MCF 10A (cell line): ENCODE measurements around the gene G3BP2. TPM values are rescaled to one million over a fixed set of nuclear protein-coding genes. Genes with fewer than 3 reads are reported as not detected.

Source experiments
- BruUV-seq: library from RNA; stranded (reverse); fragments of 400-500 nt; replicated peaks from 2 replicates; lab custom pipeline; 2021; lab: Mats Ljungman, UMichigan
- CTCF ChIA-PET: fragments of 300-600 bp; sonication (Branson Sonifier 250); formaldehyde crosslinking; extraction: SDS; loops from one replicate; lab custom pipeline; 2021; ENCODE audit warnings: antibody characterized with exemption, inconsistent platforms; lab: Yijun Ruan, JAX
- POLR2A ChIA-PET: fragments of 300-600, 350-650 bp; sonication (Branson Sonifier 250); formaldehyde crosslinking; extraction: SDS; loops from one replicate; lab custom pipeline; 2020; ENCODE audit warnings: antibody characterized with exemption, inconsistent platforms; lab: Yijun Ruan, JAX
- DNase-seq: peaks from one replicate; pipeline ENCODE4 v3.0.0-alpha.2; 2018; ENCODE audit not compliant: unreplicated experiment
- H3K27ac Mint-ChIP-seq: one replicate; pipeline ENCODE4 v1.8.0; 2022; ENCODE audit warnings: mild to moderate bottlenecking, low read depth, mixed read lengths; ENCODE audit not compliant: unreplicated experiment
- H3K27me3 Mint-ChIP-seq: one replicate; pipeline ENCODE4 v1.8.0; 2022; ENCODE audit warnings: mixed read lengths; ENCODE audit not compliant: insufficient read depth, unreplicated experiment
- H3K36me3 Mint-ChIP-seq: one replicate; pipeline ENCODE4 v1.8.0; 2022; ENCODE audit warnings: mild to moderate bottlenecking, moderate library complexity, mixed read lengths; ENCODE audit not compliant: insufficient read depth, unreplicated experiment
- H3K4me1 Mint-ChIP-seq: one replicate; pipeline ENCODE4 v1.8.0; 2022; ENCODE audit warnings: mixed read lengths; ENCODE audit not compliant: insufficient read depth, unreplicated experiment
- H3K4me3 Mint-ChIP-seq: one replicate; pipeline ENCODE4 v1.8.0; 2022; ENCODE audit warnings: mild to moderate bottlenecking, moderate library complexity, mixed read lengths; ENCODE audit not compliant: unreplicated experiment
- H3K9me3 Mint-ChIP-seq: one replicate; pipeline ENCODE4 v1.8.0; 2022; ENCODE audit warnings: mixed read lengths; ENCODE audit not compliant: unreplicated experiment
- CTCF ChIP-seq: fragments of 200-600 bp; IDR thresholded peaks from one replicate; pipeline ENCODE4 v1.8.0; 2022; ENCODE audit warnings: antibody characterized with exemption, mild to moderate bottlenecking; ENCODE audit not compliant: unreplicated experiment
- intact Hi-C: fragments of 100-400 bp; cut with micrococcal nuclease; formaldehyde crosslinking; loops from 2 replicates; pipeline ENCODE4 v1.14.1; 2022
- total RNA-seq: library from RNA; stranded (reverse); gene quantifications from 2 replicates; pipeline ENCODE4 v1.2.3, GENCODE V29; 2022

The G3BP2 gene
- total RNA-seq, 1 experiment from 2014 or later, result 179 TPM

- H3K9me3 Mint-ChIP-seq, result no peaks in the 10 kb centered on the region
- CTCF ChIA-PET, result no interaction called here
- intact Hi-C loops, result no loop called here
Observed at GRCh38 chr4:75633846-75634245, 39.4 kb downstream of the G3BP2 start.

GRCh38 chr4:75630937-75631329, 42.3 kb downstream of the G3BP2 start:
- intact Hi-C loops, result no loop called here
- Mint-ChIP-seq H3K4me3 (peak overlapping the region; percentile 55), H3K4me1 (no peaks in the 10 kb centered on the region), H3K36me3 (no peaks in the 10 kb centered on the region), H3K27me3 (no peaks in the 10 kb centered on the region), H3K9me3 (no peaks in the 10 kb centered on the region), H3K27ac (no peak overlapping the region)
- ChIA-PET CTCF (no interaction called here), POLR2A (no interaction called here)
- DNase-seq, result no peak
- no peak for TF ChIP-seq CTCF
- no TSS peak for BruUV-seq

More at GRCh38 chr4:75633846-75634245, 39.4 kb downstream of the G3BP2 start:
- no TSS peak for BruUV-seq
- no peaks in the 10 kb centered on the region for H3K27me3 Mint-ChIP-seq
- H3K36me3 Mint-ChIP-seq, result peaks cover 9% of the 10 kb centered on the region
- DNase-seq, result peak; percentile 1
- no peak overlapping the region for H3K27ac Mint-ChIP-seq
- peaks cover 8% of the 10 kb centered on the region for H3K4me1 Mint-ChIP-seq
- TF ChIP-seq CTCF, result no peak
- H3K4me3 Mint-ChIP-seq, result no peak overlapping the region
- POLR2A ChIA-PET, result no interaction called here

- Mint-ChIP-seq H3K27ac (no peak within 1 kb of the TSS), H3K36me3 (no peaks in the 10 kb centered on the region), H3K27me3 (no peaks in the 10 kb centered on the region), H3K4me1 (no peaks in the 10 kb centered on the region), H3K4me3 (peak within 1 kb of the TSS; percentile 55), H3K9me3 (no peaks in the 10 kb centered on the region)
- ChIA-PET POLR2A (interaction anchor here (1.2 kb wide), 1 partner anchor 43 kb away, joined by 3 read pairs; the partner anchor contains the start of gene G3BP2), CTCF (no interaction called here)
- no peak for DNase-seq
- no TSS peak for BruUV-seq
- intact Hi-C loops, result no loop called here
- no peak for TF ChIP-seq CTCF
Observed at GRCh38 chr4:75630174-75630936, 42.9 kb downstream of the G3BP2 start, which contains the start of gene CDKL2. CDKL2 (minus strand) TSS chr4:75630528; CDS start chr4:75625988, 4,540 bp downstream.

- intact Hi-C loops, result no loop called here
- Mint-ChIP-seq H3K4me1 (no peaks in the 10 kb centered on the region), H3K4me3 (no peak overlapping the region), H3K36me3 (no peaks in the 10 kb centered on the region), H3K27ac (no peak overlapping the region), H3K9me3 (no peaks in the 10 kb centered on the region), H3K27me3 (no peaks in the 10 kb centered on the region)
- DNase-seq, result no peak
- CTCF ChIA-PET, result interaction anchor here (0.7 to 1.0 kb wide), 2 partner anchors 139 to 219 kb away, joined by 4 to 5 read pairs; no protein-coding TSS in a partner anchor
- TF ChIP-seq CTCF, result no peak
- BruUV-seq, result no TSS peak
- POLR2A ChIA-PET, result no interaction called here
Observed at GRCh38 chr4:75629239-75629638, 44.0 kb downstream of the G3BP2 start.
